Measurements from ENCODE around the gene USPL1. TPM values are rescaled to one million over a fixed set of nuclear protein-coding genes. Genes with fewer than 3 reads are reported as not detected.

The USPL1 gene
- polyA plus RNA-seq, 2 of the 4 experiments (the other 2 are of a cell fraction), result 7.6 to 22.7 TPM

GRCh38 chr13:30587231-30587630 lies 30.5 kb upstream of the USPL1 start (continued):
- TF ChIP-seq RARB (CRISPR knock-in tag; IDR thresholded peaks at IDR 0.05) (no peak), PBX3 (IDR thresholded peaks at IDR 0.05) (no peak), TP53 (CRISPR knock-in tag; IDR thresholded peaks at IDR 0.05) (no peak), EHF (CRISPR knock-in tag; IDR thresholded peaks at IDR 0.05) (no peak), ZNF302 (CRISPR knock-in tag; IDR thresholded peaks at IDR 0.05) (no peak), SREBF2 (IDR thresholded peaks at IDR 0.05) (no peak)

GRCh38 chr13:30587739-30588138 lies 30.0 kb upstream of the USPL1 start:
- Histone ChIP-seq H3K4me3 (no peak overlapping the region), H3K27ac (no peak overlapping the region), H3K4me1 (0 out of 3 replicates have a peak, but pooled peaks cover 5% of the 10 kb centered on the region), H3K4me2 (no peak overlapping the region), H3K9me3 (no peaks in the 10 kb centered on the region)
- TF ChIP-seq CTCF (IDR thresholded peaks at IDR 0.05) (no peak), USF2 (IDR thresholded peaks at IDR 0.05) (no peak), HDAC2 (IDR thresholded peaks at IDR 0.05) (no peak)
- ChIA-PET POLR2A (no interaction called here), CTCF (no interaction called here)
- no peak for DNase-seq (ENCODE audit: low read depth in 1 of 2, low spot score in 1 of 2)
- FAIRE-seq, result no peak
- ATAC-seq, result no peak

- Histone ChIP-seq H3K4me3 (no peak overlapping the region), H3K4me2 (no peak overlapping the region), H3K4me1 (no peaks in the 10 kb centered on the region), H3K9me3 (no peaks in the 10 kb centered on the region), H3K27ac (no peak overlapping the region)
- TF ChIP-seq SMC3 (IDR thresholded peaks at IDR 0.05), result no peak
- TF ChIP-seq HOXB13 (CRISPR knock-in tag; IDR thresholded peaks at IDR 0.05; ENCODE audit: low read depth), result no peak
- no peak for TF ChIP-seq MAZ (IDR thresholded peaks at IDR 0.05; ENCODE audit: borderline replicate concordance, low read depth, low read length)
- TF ChIP-seq HES2 (IDR thresholded peaks at IDR 0.05), result no peak
- TF ChIP-seq FOSB (CRISPR knock-in tag; IDR thresholded peaks at IDR 0.05), result no peak
- TF ChIP-seq FOSL2 (IDR thresholded peaks at IDR 0.05), result no peak
- no peak for TF ChIP-seq FOSL2 (CRISPR knock-in tag; IDR thresholded peaks at IDR 0.05)
- TF ChIP-seq HDAC2 (IDR thresholded peaks at IDR 0.05), result no peak
- TF ChIP-seq E2F6 (IDR thresholded peaks at IDR 0.05; ENCODE audit: borderline replicate concordance, low read depth), result no peak
- no peak for TF ChIP-seq RNF2 (IDR thresholded peaks at IDR 0.05; ENCODE audit: borderline replicate concordance, low read depth)
- no peak for TF ChIP-seq HOXA7 (CRISPR knock-in tag; IDR thresholded peaks at IDR 0.05)
- no peak for TF ChIP-seq ZFP36 (IDR thresholded peaks at IDR 0.05; ENCODE audit: borderline replicate concordance, partially characterized antibody)
- TF ChIP-seq BHLHE40 (IDR thresholded peaks at IDR 0.05; ENCODE audit: low read depth, low read length), result no peak
- ChIA-PET POLR2A (no interaction called here), CTCF (no interaction called here)
- no peak for ATAC-seq
- FAIRE-seq, result no peak
- 63% methylated on average over 2 of the region's 2 CpGs for WGBS (ENCODE audit: missing lambda C conversion rate)
- no peak for DNase-seq (ENCODE audit: low read depth in 1 of 2, low spot score in 1 of 2)
Observed at GRCh38 chr13:30593001-30593400, 24.7 kb upstream of the USPL1 start.

Measured in A549 (cell line).